K562 (cell line): Measurements from ENCODE around the gene MGP. TPM values are rescaled to one million over a fixed set of nuclear protein-coding genes. Genes with fewer than 3 reads are reported as not detected.

Experiments
- ATAC-seq: fragments of 200-7000 bp; cut with Tn5 transposase; 3 replicates; pipeline ENCODE4 v1.9.1; 2020; ENCODE audit warnings: moderate library complexity
- BruUV-seq: library from RNA; stranded (reverse); fragments of 400-500 nt; replicated peaks from 2 replicates; lab custom pipeline; 2021; lab: Mats Ljungman, UMichigan
- CTCF ChIA-PET: fragments of 300-600 bp; formaldehyde crosslinking; extraction: SDS; loops from one replicate; lab custom pipeline; 2021; ENCODE audit warnings: low intra/inter-chr PET ratio; lab: Yijun Ruan, JAX
- POLR2A ChIA-PET: fragments of 300-600, 350-650 bp; sonication (Branson Sonifier 250); formaldehyde crosslinking; extraction: SDS; loops from one replicate; lab custom pipeline; 2021; ENCODE audit warnings: antibody characterized with exemption, inconsistent platforms; lab: Yijun Ruan, JAX
- DNase-seq, 4 experiments: peaks; one replicate each; pipeline versions ENCODE4 v3.0.0 to v3.0.0-alpha.2; 2011 to 2018; ENCODE audit warnings: low spot score in 3 of 4, mixed read lengths in 3 of 4; ENCODE audit errors: extremely low read depth in 1 of 4
- FAIRE-seq: peaks from 2 replicates; lab custom pipeline; 2011; peaks lifted over from hg19 to GRCh38; lab: Jason Lieb, UNC
- H2AFZ ChIP-seq: 2 replicates; pipeline ENCODE4 v1.6.0; 2011; ENCODE audit warnings: low read depth, low read length, control low read depth, inconsistent platforms
- H3K27ac ChIP-seq: fragments of 200-600 bp; 3 replicates; pipeline ENCODE4 v1.8.0; 2011; ENCODE audit warnings: low read depth, mild to moderate bottlenecking, control low read depth, inconsistent platforms, low read length, moderate library complexity, mixed read lengths; ENCODE audit errors: extremely low read depth
- H3K27me3 ChIP-seq, 2 experiments: fragments of 300-600 bp in 1 of 2; 2 replicates in 1 of 2; 3 replicates in 1 of 2; pipeline versions ENCODE4 v1.6.0 to v1.8.0; 2011; ENCODE audit warnings: inconsistent platforms in 2 of 2, low read length in 2 of 2, mild to moderate bottlenecking in 1 of 2, mixed read lengths in 1 of 2, moderate library complexity in 1 of 2; ENCODE audit not compliant: control insufficient read depth in 2 of 2, insufficient read depth in 2 of 2
- H3K36me3 ChIP-seq: fragments of 300-600 bp; 3 replicates; pipeline ENCODE4 v1.8.0; 2011; ENCODE audit warnings: mild to moderate bottlenecking, low read length, inconsistent platforms; ENCODE audit not compliant: control insufficient read depth, insufficient read depth
- H3K4me1 ChIP-seq, 2 experiments: fragments of 200-600 bp in 1 of 2; replicated peaks in 1 of 2; 2 replicates in 1 of 2; 3 replicates in 1 of 2; pipeline versions ENCODE4 v1.5.1 to v1.8.0; 2011; ENCODE audit warnings: inconsistent platforms in 2 of 2, low read length in 2 of 2, mild to moderate bottlenecking in 1 of 2, mixed read lengths in 1 of 2, moderate library complexity in 1 of 2; ENCODE audit not compliant: control insufficient read depth in 2 of 2, insufficient read depth in 2 of 2
- H3K4me2 ChIP-seq: 2 replicates; pipeline ENCODE4 v1.6.1; 2011; ENCODE audit warnings: low read length, control low read depth, inconsistent platforms, mixed read lengths; ENCODE audit not compliant: insufficient read depth
- H3K4me3 ChIP-seq: fragments of 200-600 bp; sonication (generic), shearing (Covaris generic); 2 replicates; pipeline ENCODE4 v1.5.1; 2016; ENCODE audit warnings: control low read depth, inconsistent platforms
- H3K79me2 ChIP-seq: fragments of 200-600 bp; 3 replicates; pipeline ENCODE4 v1.8.0; 2011; ENCODE audit warnings: low read length, inconsistent platforms; ENCODE audit not compliant: control insufficient read depth, insufficient read depth
- H3K9ac ChIP-seq, 2 experiments: 2 replicates each; pipeline versions ENCODE4 v1.6.0 to v1.6.1; 2011; ENCODE audit warnings: low read depth in 2 of 2, low read length in 2 of 2, control low read depth in 1 of 2, inconsistent platforms in 1 of 2, mild to moderate bottlenecking in 1 of 2, mixed read lengths in 1 of 2; ENCODE audit not compliant: insufficient read depth in 1 of 2
- H3K9me1 ChIP-seq: one replicate; pipeline ENCODE4 v1.6.0; 2011; ENCODE audit warnings: inconsistent platforms, mild to moderate bottlenecking, low read length, moderate library complexity; ENCODE audit not compliant: control insufficient read depth, insufficient read depth
- H3K9me3 ChIP-seq: replicated peaks from 2 replicates; pipeline ENCODE4 v1.5.1; 2011; ENCODE audit warnings: low read depth, low read length, inconsistent platforms; ENCODE audit not compliant: control insufficient read depth, insufficient read depth
- H4K20me1 ChIP-seq: replicated peaks from 2 replicates; pipeline ENCODE4 v1.6.1; 2011; ENCODE audit warnings: low read length, inconsistent platforms, mixed read lengths; ENCODE audit not compliant: control insufficient read depth, insufficient read depth
- ARID2 ChIP-seq: fragments of 450-650 bp; IDR thresholded peaks from 2 replicates; pipeline ENCODE4 v1.6.1; 2017; ENCODE audit warnings: antibody characterized with exemption, mild to moderate bottlenecking
- GABPB2 ChIP-seq: fragments of 250-450 bp; sonication (Bioruptor Pico); conservative IDR thresholded peaks from 2 replicates; pipeline ENCODE4 v1.5.1; 2021; ENCODE audit warnings: mild to moderate bottlenecking
- IFI16 ChIP-seq: fragments of 250-450 bp; sonication (Bioruptor Pico); IDR thresholded peaks from 2 replicates; pipeline ENCODE4 v2.1.2; 2022; ENCODE audit warnings: mild to moderate bottlenecking, inconsistent platforms
- L3MBTL2 ChIP-seq: fragments of 450-650 bp; IDR thresholded peaks from 2 replicates; pipeline ENCODE4 v1.6.1; 2016; ENCODE audit warnings: mild to moderate bottlenecking, moderate library complexity
- MED1 ChIP-seq: sonication (generic); formaldehyde crosslinking; IDR thresholded peaks from 2 replicates; pipeline ENCODE4 v1.8.1; 2023; ENCODE audit warnings: missing genetic modification reagents, borderline replicate concordance
- RBM25 ChIP-seq: fragments of 200-400 bp; formaldehyde crosslinking; IDR thresholded peaks from 2 replicates; pipeline ENCODE4 v1.6.1; 2018; ENCODE audit warnings: low read length, low read depth, moderate library complexity; ENCODE audit not compliant: severe bottlenecking
- RCOR1 ChIP-seq, 2 experiments: IDR thresholded peaks; 2 replicates each; pipeline ENCODE4 v1.6.1; 2012; ENCODE audit warnings: low read depth in 2 of 2, low read length in 2 of 2, borderline replicate concordance in 1 of 2, improper control_type of control experiment in 1 of 2
- SMARCE1 ChIP-seq: fragments of 450-650 bp; IDR thresholded peaks from 2 replicates; pipeline ENCODE4 v1.7.1; 2016; ENCODE audit warnings: mild to moderate bottlenecking
- SNRNP70 ChIP-seq: fragments of 200-400 bp; formaldehyde crosslinking; optimal IDR thresholded peaks from 2 replicates; pipeline ENCODE3; 2017; ENCODE audit warnings: low read depth, low read length
- SP2 ChIP-seq: IDR thresholded peaks from 2 replicates; pipeline ENCODE4 v1.6.1; 2011; ENCODE audit warnings: mild to moderate bottlenecking, low read depth, low read length, moderate library complexity; ENCODE audit not compliant: poor library complexity, severe bottlenecking; ENCODE audit errors: extremely low read depth
- ZKSCAN3 ChIP-seq: fragments of 250-450 bp; sonication (Bioruptor Pico); IDR thresholded peaks from 2 replicates; pipeline ENCODE4 v1.4.0; 2020
- ZNF263 ChIP-seq: sonication (generic); formaldehyde crosslinking; IDR thresholded peaks from 2 replicates; pipeline ENCODE4 v1.8.0; 2022; ENCODE audit warnings: mild to moderate bottlenecking, missing genetic modification reagents, borderline replicate concordance
- ZNF431 ChIP-seq: sonication (generic); formaldehyde crosslinking; IDR thresholded peaks from 2 replicates; pipeline ENCODE4 v1.8.0; 2022; ENCODE audit warnings: mild to moderate bottlenecking, missing genetic modification reagents
- ZNF764 ChIP-seq: fragments of 250-450 bp; sonication (Bioruptor Pico); IDR thresholded peaks from 2 replicates; pipeline ENCODE4 v1.4.0; 2020; ENCODE audit warnings: low read depth, mild to moderate bottlenecking, moderate library complexity
- WGBS: fragments of 100-300 bp; shearing (Covaris generic); methylation state at CpG from one replicate; pipeline ENCODE4 v1.1.6; 2016; ENCODE audit warnings: low coverage, mixed read lengths; ENCODE audit not compliant: insufficient coverage; ENCODE audit errors: missing lambda C conversion rate; 5-methylcytosine and 5-hydroxymethylcytosine counted together
- in situ Hi-C: fragments of 300-500 bp; cut with MboI; formaldehyde crosslinking; loops from 4 replicates; pipeline ENCODE4 v1.15.0; 2018; ENCODE audit warnings: inconsistent platforms, mixed read lengths
- intact Hi-C: fragments of 100-400 bp; cut with micrococcal nuclease; formaldehyde crosslinking; loops from 2 replicates; pipeline ENCODE4 v1.14.2; 2022
- polyA plus RNA-seq, 8 experiments: library from polyadenylated mRNA; depleted of rRNA in 4 of 8; stranded (reverse) in 5 of 8; unstranded in 3 of 8; fragments of >200 nt; fragmentation: Nextera tagmentation in 2 of 8; fragmentation: Illumina TruSeq in 1 of 8; extraction: Ambion mirVana in 2 of 8; extraction: Trizol in 1 of 8; gene quantifications; 2 replicates each; pipeline versions ENCODE4 v1.2.1 to v1.2.3, GENCODE V29; 2011 to 2014; ENCODE audit warnings: inconsistent platforms in 1 of 8, missing spikeins in 1 of 8
- total RNA-seq, 7 experiments: library from RNA; depleted of rRNA in 6 of 7; stranded (reverse); fragments of >200 nt in 6 of 7; fragmentation: Illumina TruSeq in 2 of 7; extraction: Trizol in 2 of 7; gene quantifications; 2 replicates each; pipeline versions ENCODE4 v1.2.1 to v1.2.3, GENCODE V29; 2011 to 2021; ENCODE audit warnings: low replicate concordance in 1 of 7
- TF ChIP-seq, protein P1 (sequence below): fragments of 450-650 bp; IDR thresholded peaks from 2 replicates; pipeline ENCODE4 v1.6.1; 2016; ENCODE audit warnings: missing biosample characterization, missing genetic modification characterization

MGP gene
- total and polyA plus RNA-seq, 9 of the 15 experiments (the other 6 are each of a cell fraction or from before 2014, with no cell fraction given): 1.2 TPM; not detected in 8

DNA sequence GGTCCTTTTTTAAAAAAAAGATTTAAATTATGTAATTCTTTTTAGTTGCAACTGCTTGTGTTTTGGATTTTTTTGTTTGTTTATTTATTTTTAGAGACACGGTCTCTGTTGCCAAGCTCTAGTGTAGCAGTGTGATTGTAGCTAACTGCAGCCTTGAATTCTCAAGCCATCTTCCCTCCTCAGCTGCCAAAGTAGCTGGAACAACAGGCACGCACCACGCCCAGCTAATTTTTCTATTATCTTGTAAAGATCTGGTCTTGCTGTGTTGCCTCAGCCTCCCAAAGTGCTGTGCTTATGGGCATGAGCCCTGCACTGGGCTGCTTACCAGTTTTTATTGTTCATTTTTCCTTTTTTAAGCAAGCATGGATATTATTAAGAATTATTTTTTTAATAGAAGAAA is 31.7 kb downstream of the MGP start:
- BruUV-seq: no TSS peak
- TF ChIP-seq, protein P1, sequence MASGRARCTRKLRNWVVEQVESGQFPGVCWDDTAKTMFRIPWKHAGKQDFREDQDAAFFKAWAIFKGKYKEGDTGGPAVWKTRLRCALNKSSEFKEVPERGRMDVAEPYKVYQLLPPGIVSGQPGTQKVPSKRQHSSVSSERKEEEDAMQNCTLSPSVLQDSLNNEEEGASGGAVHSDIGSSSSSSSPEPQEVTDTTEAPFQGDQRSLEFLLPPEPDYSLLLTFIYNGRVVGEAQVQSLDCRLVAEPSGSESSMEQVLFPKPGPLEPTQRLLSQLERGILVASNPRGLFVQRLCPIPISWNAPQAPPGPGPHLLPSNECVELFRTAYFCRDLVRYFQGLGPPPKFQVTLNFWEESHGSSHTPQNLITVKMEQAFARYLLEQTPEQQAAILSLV: no peak
- TF ChIP-seq IFI16 (no peak), ARID2 (no peak), L3MBTL2 (no peak), ZNF263 (CRISPR knock-in tag) (no peak), ZKSCAN3 (no peak), GABPB2 (no peak), ZNF764 (no peak), SNRNP70 (no peak), RBM25 (no peak), SP2 (no peak), ZNF431 (CRISPR knock-in tag) (no peak), SMARCE1 (no peak), RCOR1 (IDR thresholded peaks at IDR 0.05; ENCODE audit: borderline replicate concordance in 1 of 2, low read depth in 2 of 2, low read length in 2 of 2) (no peak), MED1 (CRISPR knock-in tag) (no peak)
- TF ChIP-seq, all 486 proteins: peak for 0
- in situ Hi-C loops: no loop called here
- no peak overlapping the region for H3K9ac ChIP-seq
- no peak overlapping the region for H2AFZ ChIP-seq
- no peak overlapping the region for H3K4me2 ChIP-seq
- H3K79me2 ChIP-seq: no peaks in the 10 kb centered on the region
- ChIA-PET POLR2A (interaction anchor here (0.8 to 1.3 kb wide), 2 partner anchors 20 to 47 kb away, joined by 3 read pairs; no protein-coding TSS in a partner anchor), CTCF (no interaction called here)
- no peak overlapping the region for H3K4me3 ChIP-seq
- ATAC-seq: no peak
- H3K27me3 ChIP-seq: no peaks in the 10 kb centered on the region
- no peak overlapping the region for H3K27ac ChIP-seq
- intact Hi-C loops: no loop called here
- DNase-seq: no peak
- no peaks in the 10 kb centered on the region for H3K9me3 ChIP-seq
- no peaks in the 10 kb centered on the region for H4K20me1 ChIP-seq
- no peaks in the 10 kb centered on the region for H3K9me1 ChIP-seq
- whole genome bisulfite sequencing: 0% methylated on average over 3 of the region's 3 CpGs
- FAIRE-seq: no peak
- no peaks in the 10 kb centered on the region for H3K4me1 ChIP-seq
- no peaks in the 10 kb centered on the region for H3K36me3 ChIP-seq
